Upper lobe of left lung (tissue), 6 donors: ENCODE data around the gene PRND. TPM values are rescaled to one million over a fixed set of nuclear protein-coding genes. Genes with fewer than 3 reads are reported as not detected.
"Not testable (repeated sequence)": the region's sequence is repeated elsewhere in the genome, so short reads cannot be mapped to it uniquely, and the experiment has no call there.

Experiments
- ATAC-seq, 2 donors: fragments of 200-7000 bp; cut with Tn5 transposase; one replicate each; pipeline ENCODE4 v1.9.1; 2022; ENCODE audit warnings: mild to moderate bottlenecking in 2 of 2, moderate library complexity in 2 of 2; ENCODE audit not compliant: low FRiP score in 2 of 2
- DNase-seq, 2 donors: peaks; one replicate each; pipeline ENCODE4 v3.0.0-alpha.2; 2019 to 2020
- H3K27ac ChIP-seq, 4 donors: fragments of 200-600 bp; sonication (generic); one replicate each; pipeline ENCODE4 v1.5.1; 2016 to 2019
- H3K27me3 ChIP-seq, 4 donors: fragments of 200-600 bp; sonication (generic); one replicate each; pipeline ENCODE4 v1.5.1; 2017 to 2019
- H3K36me3 ChIP-seq, 4 donors: fragments of 200-600 bp; sonication (generic); one replicate each; pipeline ENCODE4 v1.5.1; 2016 to 2019
- H3K4me1 ChIP-seq, 4 donors: fragments of 200-600 bp; sonication (generic); one replicate each; pipeline ENCODE4 v1.5.1; 2018 to 2019
- H3K4me3 ChIP-seq, 4 donors: fragments of 200-600 bp; sonication (generic); one replicate each; pipeline ENCODE4 v1.5.1; 2017 to 2019; ENCODE audit warnings: mild to moderate bottlenecking in 2 of 4, moderate library complexity in 1 of 4
- H3K9me3 ChIP-seq, 4 donors: fragments of 200-600 bp; sonication (generic); one replicate each; pipeline ENCODE4 v1.5.1; 2018 to 2019
- EP300 ChIP-seq, 4 donors: sonication (generic); formaldehyde crosslinking; IDR thresholded peaks; one replicate each; pipeline ENCODE4 v1.5.1; 2017; ENCODE audit warnings: antibody characterized with exemption in 4 of 4, control low read depth in 2 of 4
- POLR2A ChIP-seq, 4 donors: fragments of 450-650 bp; IDR thresholded peaks; one replicate each; pipeline ENCODE4 v1.5.1; 2016 to 2017; ENCODE audit warnings: antibody characterized with exemption in 4 of 4, mild to moderate bottlenecking in 2 of 4
- POLR2AphosphoS5 ChIP-seq, 2 donors: sonication (generic); formaldehyde crosslinking; IDR thresholded peaks; one replicate each; pipeline ENCODE4 v1.5.1; 2017; ENCODE audit warnings: antibody characterized with exemption in 2 of 2
- WGBS, 2 donors: methylation state at CpG; one replicate each; pipeline ENCODE4 v1.1.5; 2017 to 2018; 5-methylcytosine and 5-hydroxymethylcytosine counted together
- total RNA-seq, 6 donors: library from RNA; depleted of rRNA in 4 of 6; stranded (reverse); fragments of >200 nt in 4 of 6; gene quantifications; one replicate each; pipeline versions ENCODE4 v1.1.0 to v1.2.1, GENCODE V29; 2016 to 2021
- TF ChIP-seq, protein P1 (sequence below), 6 experiments: fragments of 450-650 bp in 4 of 6; fragments of 200-600 bp in 2 of 6; sonication (generic) in 2 of 6; IDR thresholded peaks; one replicate each; pipeline ENCODE4 v1.5.1; 2016 to 2019; ENCODE audit warnings: antibody characterized with exemption in 6 of 6
- donor health status: DM: no; HTN: no; CAD: no; lungs with moderate emphysema.
- donor health status: DM: no; HTN: yes; CAD: no; lungs with severe emphysema.

Gene PRND
- total RNA-seq, 6 donors from 2014 or later = 0.20 TPM; not detected in 5

DNA sequence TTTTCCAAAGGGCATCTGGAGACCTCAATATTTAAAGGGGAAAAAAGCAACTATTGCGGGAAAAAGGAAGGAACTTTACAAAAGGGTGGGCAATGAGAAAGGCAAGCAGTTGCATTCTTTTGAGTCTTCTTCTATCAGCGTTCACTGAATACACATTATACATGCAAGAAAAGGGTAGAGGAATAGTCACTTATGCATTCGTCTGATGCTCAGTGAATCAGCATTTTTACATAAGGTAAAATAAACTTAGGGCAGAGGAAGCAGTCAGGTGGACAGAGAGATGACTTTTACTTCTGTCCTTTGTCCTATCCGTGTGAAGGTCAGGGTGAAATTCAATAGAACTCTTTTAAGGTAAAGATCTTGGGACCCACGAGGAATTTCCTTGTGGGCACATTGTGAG lies 49.3 kb downstream of the PRND start:
- Histone ChIP-seq H3K27me3 (no peaks in the 10 kb centered on the region), H3K4me1 (no peaks in the 10 kb centered on the region), H3K36me3 (no peaks in the 10 kb centered on the region), H3K9me3 (peaks cover 0 to 14% (median 5%) of the 10 kb centered on the region in 4 donors), H3K27ac (no peak overlapping the region), H3K4me3 (no peak overlapping the region)
- TF ChIP-seq EP300 (IDR thresholded peaks at IDR 0.05) = no peak
- TF ChIP-seq, protein P1, sequence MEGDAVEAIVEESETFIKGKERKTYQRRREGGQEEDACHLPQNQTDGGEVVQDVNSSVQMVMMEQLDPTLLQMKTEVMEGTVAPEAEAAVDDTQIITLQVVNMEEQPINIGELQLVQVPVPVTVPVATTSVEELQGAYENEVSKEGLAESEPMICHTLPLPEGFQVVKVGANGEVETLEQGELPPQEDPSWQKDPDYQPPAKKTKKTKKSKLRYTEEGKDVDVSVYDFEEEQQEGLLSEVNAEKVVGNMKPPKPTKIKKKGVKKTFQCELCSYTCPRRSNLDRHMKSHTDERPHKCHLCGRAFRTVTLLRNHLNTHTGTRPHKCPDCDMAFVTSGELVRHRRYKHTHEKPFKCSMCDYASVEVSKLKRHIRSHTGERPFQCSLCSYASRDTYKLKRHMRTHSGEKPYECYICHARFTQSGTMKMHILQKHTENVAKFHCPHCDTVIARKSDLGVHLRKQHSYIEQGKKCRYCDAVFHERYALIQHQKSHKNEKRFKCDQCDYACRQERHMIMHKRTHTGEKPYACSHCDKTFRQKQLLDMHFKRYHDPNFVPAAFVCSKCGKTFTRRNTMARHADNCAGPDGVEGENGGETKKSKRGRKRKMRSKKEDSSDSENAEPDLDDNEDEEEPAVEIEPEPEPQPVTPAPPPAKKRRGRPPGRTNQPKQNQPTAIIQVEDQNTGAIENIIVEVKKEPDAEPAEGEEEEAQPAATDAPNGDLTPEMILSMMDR (IDR thresholded peaks at IDR 0.05) = no peak
- TF ChIP-seq POLR2A (IDR thresholded peaks at IDR 0.05) = no peak
- no peak for TF ChIP-seq POLR2AphosphoS5 (IDR thresholded peaks at IDR 0.05)
- DNase-seq (no peak), ATAC-seq (no peak)
- WGBS, 2 donors = 76 to 77% methylated on average over 5 of the region's 5 CpGs

GRCh38 chr20:4772132-4772531 lies 50.4 kb downstream of the PRND start:
- Histone ChIP-seq H3K4me3 (no peak overlapping the region), H3K36me3 (no peaks in the 10 kb centered on the region), H3K27ac (no peak overlapping the region), H3K27me3 (no peaks in the 10 kb centered on the region), H3K4me1 (peaks cover 0 to 5% (median 0%) of the 10 kb centered on the region in 4 donors), H3K9me3 (peaks cover 0 to 14% (median 5%) of the 10 kb centered on the region in 4 donors)
- ATAC-seq (no peak), DNase-seq (no peak)
- TF ChIP-seq POLR2A (IDR thresholded peaks at IDR 0.05) = no peak
- TF ChIP-seq EP300 (IDR thresholded peaks at IDR 0.05) = no peak
- TF ChIP-seq POLR2AphosphoS5 (IDR thresholded peaks at IDR 0.05) = no peak
- TF ChIP-seq, protein P1 (IDR thresholded peaks at IDR 0.05) = no peak
- WGBS, 2 donors = 85 to 90% methylated on average over 3 of the region's 3 CpGs

DNA sequence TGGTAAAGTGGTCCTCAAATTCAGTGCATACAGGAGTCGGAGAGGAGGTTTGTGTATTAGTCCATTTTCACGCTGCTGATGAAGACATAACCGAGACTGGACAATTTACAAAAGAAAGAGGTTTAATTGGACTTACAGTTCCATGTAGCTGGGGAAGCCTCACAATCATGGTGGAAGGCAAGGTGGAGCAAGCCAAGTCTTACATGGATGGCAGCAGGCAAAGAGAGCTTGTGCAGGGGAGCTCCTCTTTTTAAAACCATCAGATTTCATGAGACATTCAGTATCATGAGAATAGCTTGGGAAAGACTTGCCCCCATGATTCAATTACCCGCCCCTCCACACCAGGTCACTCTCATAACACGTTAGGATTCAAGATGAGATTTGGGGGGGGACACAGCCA lies 51.3 kb downstream of the PRND start:
- peaks cover 0 to 14% (median 5%) of the 10 kb centered on the region in 4 donors for H3K9me3 ChIP-seq
- H3K27me3 ChIP-seq, H3K27ac ChIP-seq, H3K4me3 ChIP-seq, DNase-seq, ATAC-seq, H3K36me3 ChIP-seq, H3K4me1 ChIP-seq: not testable (repeated sequence)
- WGBS, 2 donors = 81 to 86% methylated on average over 5 of the region's 5 CpGs

DNA sequence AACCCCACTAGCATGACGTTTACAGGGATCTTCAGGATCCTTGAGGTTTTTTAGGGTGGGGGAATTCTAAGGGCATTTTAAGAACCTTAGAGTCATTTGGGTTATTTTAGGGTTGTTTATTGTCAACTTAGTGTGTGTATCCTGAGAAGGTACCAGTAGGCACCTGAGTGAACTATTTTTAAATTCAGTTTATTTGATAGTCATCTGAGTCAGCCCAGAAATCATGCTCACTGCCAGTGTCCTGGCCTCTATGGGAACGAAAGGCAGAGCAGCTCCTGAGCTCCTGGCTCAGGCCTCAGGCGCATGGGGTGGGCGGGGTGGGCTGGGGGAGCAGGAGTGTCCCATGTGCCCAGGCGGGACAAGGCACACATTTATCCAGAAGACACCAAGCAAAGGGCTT lies 52.0 kb downstream of the PRND start:
- TF ChIP-seq POLR2A (IDR thresholded peaks at IDR 0.05) = no peak
- TF ChIP-seq, protein P1 (IDR thresholded peaks at IDR 0.05) = no peak
- no peak for TF ChIP-seq EP300 (IDR thresholded peaks at IDR 0.05)
- TF ChIP-seq POLR2AphosphoS5 (IDR thresholded peaks at IDR 0.05) = no peak
- 88 to 91% methylated on average over 2 to 5 of the region's 5 CpGs for WGBS, 2 donors
- Histone ChIP-seq H3K27me3 (no peaks in the 10 kb centered on the region), H3K36me3 (no peaks in the 10 kb centered on the region), H3K4me3 (no peak overlapping the region), H3K4me1 (peaks cover 0 to 5% (median 0%) of the 10 kb centered on the region in 4 donors), H3K27ac (no peak overlapping the region), H3K9me3 (peaks cover 0 to 14% (median 5%) of the 10 kb centered on the region in 4 donors)
- no peak for DNase-seq
- no peak for ATAC-seq

GRCh38 chr20:4774207-4774606 lies 52.5 kb downstream of the PRND start:
- Histone ChIP-seq H3K27ac (no peak overlapping the region), H3K9me3 (peaks cover 0 to 14% (median 5%) of the 10 kb centered on the region in 4 donors), H3K36me3 (no peaks in the 10 kb centered on the region), H3K27me3 (no peaks in the 10 kb centered on the region), H3K4me3 (no peak overlapping the region), H3K4me1 (peaks cover 0 to 5% (median 0%) of the 10 kb centered on the region in 4 donors)
- TF ChIP-seq EP300 (IDR thresholded peaks at IDR 0.05) = no peak
- TF ChIP-seq, protein P1 (IDR thresholded peaks at IDR 0.05) = no peak
- TF ChIP-seq POLR2A (IDR thresholded peaks at IDR 0.05) = no peak
- WGBS, 2 donors = 77 to 86% methylated on average over 4 of the region's 4 CpGs
- DNase-seq = no peak
- peak in 1 of 2 donors; percentile 80 for ATAC-seq
